GM21723 (cell line): ENCODE data around the gene MYOM1.
A peak's percentile ranks its signal among the peaks of the same experiment; 100 is the strongest.

ENCODE experiments used
- ATAC-seq: cut with Tn5 transposase; IDR thresholded peaks from one replicate; pipeline ENCODE4 v1.9.1; 2021; ENCODE audit warnings: mild to moderate bottlenecking, moderate library complexity; ENCODE audit not compliant: unreplicated experiment

MYOM1 gene

GRCh38 chr18:3250237-3251107 is 30.7 kb upstream of the MYOM1 start:
- no peak for ATAC-seq

- ATAC-seq: peak; percentile 18
Measured at GRCh38 chr18:3248658-3249359, 29.0 kb upstream of the MYOM1 start.

GRCh38 chr18:3248062-3248657 is 28.4 kb upstream of the MYOM1 start:
- no peak for ATAC-seq

GRCh38 chr18:3247240-3248061 is 27.7 kb upstream of the MYOM1 start, which contains the start of gene MYL12A:
MYL12A (plus strand) TSS chr18:3247801; CDS start chr18:3253248, 5,447 bp downstream.
- peak; percentile 88 for ATAC-seq

- ATAC-seq: peak; percentile 0
Measured at GRCh38 chr18:3246635-3247239, 27.0 kb upstream of the MYOM1 start.

- peak; percentile 55 for ATAC-seq
Measured at GRCh38 chr18:3245853-3246634, 26.3 kb upstream of the MYOM1 start.

GRCh38 chr18:3245185-3245564 is 25.4 kb upstream of the MYOM1 start:
- no peak for ATAC-seq

- no peak for ATAC-seq
Measured at GRCh38 chr18:3238742-3239141, 19.0 kb upstream of the MYOM1 start.

- no peak for ATAC-seq
Measured at GRCh38 chr18:3236470-3236869, 16.7 kb upstream of the MYOM1 start.

GRCh38 chr18:3235846-3236245 is 16.1 kb upstream of the MYOM1 start:
- ATAC-seq: no peak

- no peak for ATAC-seq
Measured at GRCh38 chr18:3234457-3234856, 14.7 kb upstream of the MYOM1 start.

GRCh38 chr18:3233433-3234168 is 13.8 kb upstream of the MYOM1 start:
- no peak for ATAC-seq

GRCh38 chr18:3233004-3233403 is 13.2 kb upstream of the MYOM1 start:
- no peak for ATAC-seq

- no peak for ATAC-seq
Measured at GRCh38 chr18:3230401-3231334, 10.9 kb upstream of the MYOM1 start.

- no peak for ATAC-seq
Measured at GRCh38 chr18:3226048-3226447, 6.3 kb upstream of the MYOM1 start.

GRCh38 chr18:3225588-3225987 is 5.8 kb upstream of the MYOM1 start:
- ATAC-seq: no peak

- ATAC-seq: no peak
Measured at GRCh38 chr18:3224223-3224622, 4.5 kb upstream of the MYOM1 start.

- no peak for ATAC-seq
Measured at GRCh38 chr18:3223356-3223755, 3.6 kb upstream of the MYOM1 start.
